Stimulated activated naive CD8-positive, alpha-beta T cell treated with anti-CD3 and anti-CD28 coated beads, Interleukin-15, Interleukin-2, amounts not matched to agents 100 U/mL and 50 U/mL, for 24 hours (primary cell): ENCODE data around the gene DOCK6.

Experiments used
- ATAC-seq: fragments of 150-1000 bp; cut with Tn5 transposase; one replicate; pipeline ENCODE4 v1.10.0; 2021
- DNase-seq: peaks from one replicate; pipeline ENCODE4 v3.0.0; 2021

The DOCK6 gene

DNA sequence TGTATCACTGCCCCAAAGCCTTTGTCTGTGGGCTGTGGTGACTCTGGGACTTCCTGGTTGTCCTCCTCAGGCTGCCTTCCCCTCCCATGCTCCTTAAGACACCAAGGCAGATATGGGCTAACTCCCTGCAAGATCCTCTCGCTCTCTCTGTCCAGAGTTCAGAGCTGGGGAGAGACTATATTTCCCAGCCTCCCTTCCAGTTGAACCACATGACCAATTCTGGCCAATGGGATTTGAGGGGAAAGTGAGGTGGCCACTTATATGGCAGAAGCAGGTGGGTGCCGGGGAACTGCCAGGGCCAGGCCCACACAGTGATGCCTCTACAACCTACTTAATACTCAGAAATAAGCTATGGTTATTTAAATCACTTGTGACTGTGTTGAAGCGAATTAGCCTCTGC, 39.1 kb downstream of the DOCK6 start:
- ATAC-seq (no peak), DNase-seq (no peak)

DNA sequence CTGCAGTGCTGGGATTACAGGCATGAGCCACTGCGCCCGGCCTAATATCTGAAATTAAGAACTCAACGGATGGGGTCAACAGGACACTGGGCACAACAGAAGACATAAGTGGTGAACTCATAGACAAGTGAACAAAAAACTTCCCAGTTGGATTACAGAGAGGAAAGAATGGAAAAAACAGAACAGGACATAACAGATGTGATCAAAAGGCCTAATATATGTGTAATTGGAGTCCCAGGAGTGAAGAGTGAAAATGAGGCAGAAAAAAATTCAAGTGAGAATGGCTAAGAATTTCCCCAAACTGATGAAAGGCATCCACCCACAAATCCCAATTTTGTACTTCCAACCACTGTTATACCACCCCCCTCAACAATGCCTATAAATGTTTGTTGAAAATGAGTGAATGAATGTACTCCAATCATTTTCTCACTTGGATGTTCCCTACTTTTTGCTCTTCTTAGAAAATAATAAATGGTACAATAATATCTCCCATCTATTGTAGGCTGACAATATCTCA, 41.2 kb downstream of the DOCK6 start:
- ATAC-seq = no peak

DNA sequence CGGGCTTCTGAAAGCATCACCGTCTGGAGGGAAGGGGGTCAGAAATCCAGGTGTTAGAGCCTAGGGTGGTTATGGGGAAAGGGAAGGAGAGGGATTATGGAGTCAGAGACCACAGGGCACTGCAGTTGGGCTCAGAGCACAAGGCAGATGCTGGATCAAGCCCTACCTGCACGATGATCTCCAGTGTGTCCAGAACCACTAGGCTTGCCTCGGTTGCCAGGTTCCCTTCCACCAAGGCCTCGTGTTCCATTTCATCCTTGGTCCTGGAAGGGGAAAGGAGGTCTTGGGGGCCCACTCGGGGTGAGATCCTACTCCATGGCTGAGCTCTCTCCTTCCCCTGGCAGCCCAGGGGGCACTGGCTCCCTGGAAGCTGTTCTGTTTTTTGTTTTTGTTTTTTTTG, 47.9 kb downstream of the DOCK6 start:
- no peak for ATAC-seq

More for the DNA sequence above, 41.2 kb downstream of the DOCK6 start:
- DNase-seq = no peak

DNA sequence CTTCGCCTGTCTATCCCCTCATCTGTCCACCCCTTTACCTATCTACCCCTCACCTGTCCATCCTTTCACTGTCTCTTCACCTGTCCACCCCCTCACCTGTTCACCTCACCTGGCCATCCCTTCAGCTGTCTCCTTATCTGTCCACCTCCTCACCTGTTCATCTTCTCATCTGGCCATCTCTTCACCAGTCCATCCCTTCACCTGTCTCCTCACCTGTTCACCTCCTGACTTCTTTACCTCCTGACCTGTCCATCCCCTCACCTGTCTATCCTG, 51.7 kb downstream of the DOCK6 start:
- ATAC-seq = no peak

More for the DNA sequence above, 47.9 kb downstream of the DOCK6 start:
- DNase-seq = no peak

DNA sequence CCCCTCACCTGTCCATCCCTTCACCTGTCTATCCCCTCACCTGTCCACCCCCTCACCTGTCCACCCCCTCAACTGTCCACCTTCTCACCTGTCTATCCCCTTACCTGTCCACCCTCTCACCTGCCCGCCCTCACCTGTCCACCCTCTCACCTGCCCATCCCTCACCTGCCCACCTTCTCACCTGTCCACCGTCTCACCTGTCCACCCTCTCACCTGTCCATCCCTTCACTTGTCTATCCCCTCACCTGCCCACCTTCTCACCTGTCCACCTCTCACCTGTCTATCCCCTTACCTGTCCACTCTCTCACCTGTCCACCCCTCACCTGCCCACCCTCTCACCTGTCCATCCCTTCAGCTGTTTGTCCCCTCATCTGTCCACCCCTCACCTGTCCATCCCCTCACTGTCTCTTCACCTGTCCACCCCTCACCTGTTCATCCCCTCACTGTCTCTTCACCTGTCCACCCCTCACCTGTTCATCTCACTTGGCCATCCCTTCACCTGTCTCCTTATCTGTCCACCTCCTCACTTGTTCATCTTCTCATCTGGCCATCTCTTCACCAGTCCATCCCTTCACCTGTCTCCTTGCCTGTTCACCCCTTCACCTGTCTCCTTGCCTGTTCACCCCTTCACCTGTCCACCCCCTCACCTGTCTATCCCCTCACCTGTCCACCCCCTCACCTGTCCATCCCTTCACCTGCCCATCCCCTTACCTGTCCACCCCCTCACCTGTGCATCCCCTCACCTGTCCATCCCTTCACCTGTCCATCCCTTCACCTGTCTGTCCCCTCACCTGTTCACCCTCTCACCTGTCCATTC, 52.3 kb downstream of the DOCK6 start:
- DNase-seq = no peak
- ATAC-seq = no peak

More for the DNA sequence above, 51.7 kb downstream of the DOCK6 start:
- DNase-seq = no peak

DNA sequence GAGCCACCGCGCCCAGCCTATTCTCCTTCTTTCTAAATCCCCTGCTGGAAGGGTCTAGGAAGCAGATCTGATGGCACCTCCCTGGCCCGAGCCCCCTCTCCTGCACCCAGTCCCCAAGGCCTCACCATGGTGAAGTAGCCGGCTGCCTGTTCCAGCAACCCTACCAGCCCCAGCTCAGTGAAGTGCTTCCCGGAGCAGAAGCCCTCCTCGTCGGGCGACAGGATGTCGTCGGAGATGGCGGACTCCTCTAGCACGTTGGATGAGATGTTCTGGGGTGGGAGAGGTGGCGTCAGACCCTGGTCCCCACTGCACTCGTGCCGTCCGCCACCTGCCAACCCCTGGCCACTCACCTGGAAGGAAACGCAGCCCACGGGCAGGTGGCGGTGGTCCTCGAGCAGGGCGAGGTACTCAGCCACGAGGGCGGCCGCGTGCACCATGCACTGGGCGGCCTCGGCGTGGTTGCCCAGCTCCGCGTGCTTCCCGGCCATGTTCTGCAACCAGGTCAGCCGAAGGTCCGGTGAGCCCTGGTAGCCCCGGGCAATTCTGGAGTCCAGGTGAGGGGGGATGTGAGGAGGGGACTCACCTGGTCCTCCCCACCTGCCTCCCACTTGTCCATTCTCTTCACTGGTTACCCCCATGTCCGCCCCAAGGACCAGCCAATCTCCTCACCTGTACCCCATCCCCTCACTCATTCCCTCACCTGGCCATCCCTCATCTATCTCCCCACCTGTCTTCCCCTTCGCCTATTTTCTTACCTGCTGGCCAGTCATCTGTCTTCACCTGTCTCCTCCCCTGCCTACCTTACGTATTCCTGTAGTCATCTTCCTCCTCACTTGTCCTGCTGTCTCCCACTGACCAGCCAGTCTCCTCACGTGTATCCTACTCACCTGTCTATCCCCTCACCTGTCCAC, 53.5 kb downstream of the DOCK6 start:
- ATAC-seq = no peak

DNA sequence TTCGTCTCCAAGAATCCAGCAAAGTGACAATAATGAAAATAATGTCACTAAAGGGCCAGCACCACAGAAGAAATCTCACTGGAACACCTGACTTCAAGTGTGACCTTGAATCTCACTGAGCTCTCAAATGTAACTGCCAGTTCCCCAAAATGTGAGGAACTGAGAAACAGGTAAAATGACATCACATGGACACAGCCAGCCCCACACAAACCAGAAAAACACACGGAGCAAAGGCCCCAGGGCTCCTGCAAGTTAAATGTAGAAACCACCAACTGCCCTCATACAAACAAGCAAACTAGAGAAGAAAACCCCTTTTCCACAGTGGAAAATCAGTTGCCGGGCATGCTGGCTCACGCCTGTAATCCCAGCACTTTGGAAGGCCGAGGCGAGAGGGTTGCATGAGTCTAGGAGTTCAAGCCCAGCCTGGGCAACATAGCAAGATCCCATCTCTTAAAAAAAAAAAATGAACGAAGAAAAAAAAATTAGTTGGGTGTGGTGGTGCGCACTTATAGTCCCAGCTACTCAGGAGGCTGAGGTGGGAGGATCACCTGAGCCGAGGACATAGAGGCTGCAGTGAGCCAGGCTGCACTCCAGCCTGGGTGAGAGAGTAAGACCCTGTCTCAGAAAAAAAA, 56.3 kb downstream of the DOCK6 start:
- DNase-seq (no peak), ATAC-seq (no peak)

More for the DNA sequence above, 53.5 kb downstream of the DOCK6 start:
- DNase-seq = no peak

DNA sequence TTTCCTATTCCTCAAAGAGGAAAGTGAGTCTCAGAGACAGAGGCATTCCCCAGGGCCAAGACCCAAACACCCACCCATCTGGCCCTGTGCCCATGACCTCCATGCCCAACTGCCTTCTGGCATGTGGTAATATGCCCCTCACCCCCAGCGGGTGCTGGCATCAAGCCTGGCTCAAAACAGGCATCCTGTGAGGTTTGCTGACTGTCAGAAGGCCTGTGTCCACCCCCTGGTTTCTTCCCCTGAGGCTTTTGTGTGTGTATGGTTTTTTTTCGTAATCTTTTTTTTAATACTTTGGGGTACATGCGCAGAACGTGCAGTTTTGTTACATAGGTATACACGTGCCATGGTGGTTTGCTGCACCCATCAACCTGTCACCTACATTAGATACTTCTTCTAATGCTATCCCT, 57.4 kb downstream of the DOCK6 start:
- DNase-seq = no peak
- ATAC-seq = no peak

DNA sequence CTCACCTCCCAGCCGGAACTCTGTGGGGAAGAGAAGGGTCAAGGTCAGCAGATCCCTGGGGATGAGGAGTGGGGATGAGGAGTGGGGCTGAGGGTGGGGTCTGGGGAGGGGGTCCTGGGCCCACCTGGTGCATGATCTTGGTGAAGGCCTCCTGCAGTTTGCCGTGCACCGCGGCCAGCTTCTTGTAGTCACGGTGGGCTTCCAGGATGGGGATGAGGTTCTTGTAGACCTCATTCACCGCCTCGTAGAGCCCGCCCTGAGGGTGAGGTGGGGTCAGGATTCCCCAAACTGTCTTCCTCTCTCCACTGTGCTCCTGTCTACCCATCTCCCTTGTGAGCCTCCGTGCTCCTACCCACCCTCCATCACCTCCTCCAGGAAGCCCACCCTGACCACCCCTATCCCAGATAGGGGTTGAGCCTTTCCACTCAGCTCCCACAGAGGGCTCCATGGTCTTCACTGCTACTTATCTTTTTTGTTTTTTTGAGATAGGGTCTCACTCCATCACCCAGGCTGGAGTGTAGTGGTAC, 58.2 kb downstream of the DOCK6 start:
- no peak for ATAC-seq
- no peak for DNase-seq

DNA sequence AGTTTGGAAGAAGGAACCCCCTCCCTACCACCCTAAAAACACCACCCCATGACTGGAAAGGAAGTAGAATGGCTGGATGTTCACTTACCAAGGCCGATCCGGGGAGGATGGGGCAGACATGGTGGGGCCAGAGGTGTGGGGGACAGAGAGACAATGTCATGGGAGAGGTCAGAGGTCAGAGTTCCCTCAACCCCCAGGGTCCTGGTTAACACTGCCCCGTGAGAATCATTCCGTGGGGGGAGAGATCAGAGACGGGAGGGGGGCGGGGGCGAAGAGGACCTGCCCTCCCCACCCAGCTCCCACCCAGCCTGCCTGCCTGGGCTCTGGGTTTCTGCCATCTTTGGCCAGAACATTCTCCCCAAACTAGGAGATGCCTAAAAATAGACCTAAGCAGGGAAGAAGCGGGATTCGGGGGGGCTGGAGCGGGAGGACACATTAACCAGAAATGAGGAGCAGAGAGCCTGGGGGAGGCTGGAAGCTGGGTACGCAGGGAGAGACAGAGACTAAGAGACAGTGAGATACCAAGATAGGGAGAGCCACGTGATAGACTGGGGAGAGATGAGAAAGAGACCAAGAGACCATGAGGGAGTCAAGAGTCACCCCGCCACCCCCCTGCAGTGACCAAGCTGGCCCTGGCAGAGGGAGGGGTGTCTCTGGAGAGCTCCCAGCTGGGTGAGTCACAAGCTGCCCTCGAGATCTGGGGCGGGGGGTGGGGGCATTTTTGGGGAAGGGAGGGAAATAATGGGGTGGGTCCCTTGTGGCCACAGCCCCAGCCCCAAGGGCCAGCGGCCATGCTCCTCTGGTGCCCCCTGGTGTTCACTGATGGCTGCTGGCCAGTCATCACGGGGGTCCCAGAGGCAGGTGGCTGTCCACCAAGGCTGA, 58.9 kb downstream of the DOCK6 start:
- ATAC-seq (no peak), DNase-seq (peak; percentile 68)

DNA sequence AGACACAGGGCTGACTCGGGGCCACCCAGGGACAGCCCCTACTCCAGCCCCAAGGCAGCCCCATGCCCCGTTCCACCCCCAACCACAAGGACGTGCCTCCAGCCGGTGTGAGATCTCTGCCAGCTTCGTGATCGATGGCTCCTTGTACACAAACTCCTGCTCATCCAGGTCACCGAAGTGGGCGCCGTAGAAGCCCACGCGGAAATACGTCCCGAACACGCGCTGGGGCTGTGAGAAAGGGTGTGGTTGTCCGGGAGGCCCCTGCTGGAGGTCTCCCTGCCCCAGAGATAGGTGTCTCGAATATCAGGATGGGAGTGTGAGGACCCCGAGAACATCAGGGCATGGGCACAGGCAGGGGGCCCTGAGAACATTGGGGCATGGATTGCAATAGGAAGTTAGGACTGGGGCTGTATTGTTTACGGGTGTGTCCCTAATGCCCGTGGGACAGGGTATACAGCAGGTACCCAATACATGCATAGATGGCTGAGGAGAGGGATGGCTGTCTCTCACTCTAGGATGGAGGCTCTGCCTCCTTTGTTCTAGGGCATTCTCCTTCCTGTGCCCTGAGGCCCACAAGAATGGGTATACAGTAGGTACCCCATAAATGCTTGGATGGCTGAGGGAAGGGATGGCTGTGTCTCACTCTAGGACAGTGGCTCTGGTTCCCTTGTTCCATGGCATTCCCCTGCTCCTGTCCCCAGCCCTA, 59.7 kb downstream of the DOCK6 start:
- no peak for ATAC-seq

DNA sequence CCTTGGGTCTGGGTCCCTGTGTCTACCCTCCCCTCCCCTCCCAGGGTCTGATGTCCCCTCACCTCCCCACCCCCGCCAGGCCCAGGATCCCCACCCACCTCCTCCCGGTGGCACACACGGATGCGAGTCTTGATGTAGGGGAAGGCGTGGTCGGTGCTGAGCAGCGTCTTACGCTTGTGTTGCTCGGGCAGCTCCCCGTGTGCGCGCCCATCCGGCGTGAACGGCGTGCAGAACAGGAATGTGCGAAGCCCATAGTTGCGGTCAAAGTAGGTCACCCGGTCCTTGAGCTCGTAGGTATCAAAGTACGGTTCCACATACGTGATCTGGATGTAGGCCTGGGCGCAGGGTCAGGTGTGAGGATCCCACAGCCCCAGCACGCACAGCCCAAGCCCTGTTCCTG, 60.5 kb downstream of the DOCK6 start:
- ATAC-seq (no peak), DNase-seq (no peak)

More for the DNA sequence above, 59.7 kb downstream of the DOCK6 start:
- no peak for DNase-seq

DNA sequence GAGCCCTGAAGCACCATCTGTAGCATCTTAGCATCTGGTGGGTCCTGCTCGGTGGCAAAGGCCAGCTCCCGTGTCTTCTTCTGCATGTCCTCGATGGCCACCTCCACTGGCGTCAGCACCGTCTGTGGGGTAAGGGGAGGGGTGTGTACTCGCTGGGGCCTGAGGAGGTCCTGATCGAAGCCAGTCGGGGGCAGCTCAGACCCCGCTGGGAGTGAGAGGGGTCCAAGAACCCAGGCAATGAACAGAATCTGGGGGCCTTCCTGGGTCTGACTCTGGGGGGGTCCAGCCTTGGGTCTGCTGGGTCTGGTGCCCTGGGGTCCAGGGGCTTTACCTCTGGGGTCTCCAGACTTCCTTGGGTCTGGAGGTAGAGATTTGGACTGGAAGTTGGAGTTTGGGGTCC, 61.4 kb downstream of the DOCK6 start:
- no peak for DNase-seq
- no peak for ATAC-seq

DNA sequence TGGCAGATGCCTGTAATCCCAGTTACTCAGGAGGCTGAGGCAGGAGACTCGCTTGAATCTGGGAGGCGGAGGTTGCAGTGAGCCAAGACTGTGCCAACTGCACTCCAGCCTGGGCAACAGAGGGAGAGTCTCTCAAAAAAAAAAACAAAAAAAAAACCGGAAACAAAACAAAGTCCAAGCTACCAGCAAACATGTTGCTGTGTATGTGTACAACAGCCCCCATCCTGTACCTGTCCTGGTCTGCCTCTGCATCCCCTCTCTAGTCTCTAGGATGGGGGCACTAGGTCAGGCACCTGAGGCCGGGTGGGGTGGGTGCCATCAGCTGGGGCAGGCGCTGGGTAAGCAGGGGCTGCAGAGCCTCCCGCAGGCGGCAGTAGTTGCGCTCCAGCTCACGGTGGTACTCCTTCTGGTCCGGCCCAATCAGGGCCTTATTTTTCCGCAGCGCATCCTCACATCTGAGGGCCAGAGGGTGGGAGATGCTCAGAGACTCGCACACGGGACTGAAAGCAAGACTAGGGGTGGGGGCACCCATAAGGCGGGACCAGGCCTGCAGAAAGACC, 62.2 kb downstream of the DOCK6 start:
- no peak for ATAC-seq
- DNase-seq = no peak

DNA sequence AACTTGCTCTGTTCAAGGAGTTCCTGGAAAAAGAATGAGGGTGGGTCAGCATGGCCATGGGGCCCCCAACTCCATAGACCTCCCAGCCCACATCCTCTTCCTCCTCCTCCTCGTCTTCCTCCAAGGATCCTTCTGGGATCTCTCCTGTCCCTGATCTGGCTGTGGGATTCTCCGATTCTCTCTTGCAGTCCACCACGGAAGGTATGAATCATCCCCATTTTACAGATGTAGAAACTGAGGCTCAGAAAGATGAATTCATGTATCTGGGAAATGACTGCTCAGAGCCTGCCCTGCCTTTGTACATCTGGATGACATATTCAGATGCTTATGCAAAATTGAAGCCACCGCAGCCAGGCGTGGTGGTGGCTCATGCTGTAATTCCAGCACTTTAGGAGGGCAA, 62.8 kb downstream of the DOCK6 start:
- ATAC-seq (no peak), DNase-seq (no peak)

DNA sequence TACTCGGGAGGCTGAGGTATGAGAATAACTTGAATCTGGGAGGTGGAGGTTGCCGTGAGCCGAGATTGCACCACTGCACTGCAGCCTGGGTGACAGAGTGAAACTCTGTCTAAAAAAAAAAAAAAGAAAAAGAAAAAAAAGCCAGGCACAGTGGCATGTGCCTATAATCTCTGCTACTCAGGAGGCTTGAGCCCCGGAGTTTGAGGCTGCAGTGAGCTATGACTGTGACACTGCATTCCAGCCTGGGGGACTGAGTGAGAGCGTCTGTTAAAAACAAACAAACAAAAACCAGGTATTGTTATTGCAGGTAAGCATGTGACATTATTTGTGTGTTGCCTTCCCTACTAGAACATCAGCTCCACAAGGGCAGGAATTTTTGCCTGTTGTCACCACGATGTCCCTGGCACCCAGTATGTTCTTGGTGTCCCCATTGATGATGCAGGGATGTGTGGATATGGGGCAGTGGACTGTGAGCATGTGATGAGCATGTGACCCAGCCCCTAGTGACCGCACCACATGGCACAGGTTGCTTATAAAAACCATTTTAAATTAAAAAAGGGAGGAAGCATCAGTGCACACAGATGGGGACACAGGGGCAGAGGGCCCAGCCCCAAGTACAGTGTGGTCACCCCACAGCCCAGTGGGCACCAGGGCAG, 63.4 kb downstream of the DOCK6 start:
- ATAC-seq (no peak), DNase-seq (no peak)

DNA sequence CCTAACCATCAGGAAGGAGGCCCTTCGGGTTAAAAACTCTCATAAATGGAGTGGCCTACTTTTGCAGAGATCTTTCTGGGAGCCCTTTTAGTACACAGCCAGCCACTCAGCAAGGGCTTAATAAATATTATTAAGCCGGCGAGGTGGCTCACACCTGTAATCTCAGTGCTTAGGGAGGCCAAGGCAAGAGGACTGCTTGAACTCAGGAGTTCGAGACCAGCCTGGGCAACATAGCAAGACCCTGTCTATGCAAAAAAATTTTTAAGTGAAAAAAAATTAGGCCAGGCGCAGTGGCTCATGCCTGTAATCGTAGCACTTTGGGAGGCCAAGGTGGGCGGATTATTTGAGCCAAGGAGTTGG, 64.2 kb downstream of the DOCK6 start:
- DNase-seq = no peak
- ATAC-seq = no peak

DNA sequence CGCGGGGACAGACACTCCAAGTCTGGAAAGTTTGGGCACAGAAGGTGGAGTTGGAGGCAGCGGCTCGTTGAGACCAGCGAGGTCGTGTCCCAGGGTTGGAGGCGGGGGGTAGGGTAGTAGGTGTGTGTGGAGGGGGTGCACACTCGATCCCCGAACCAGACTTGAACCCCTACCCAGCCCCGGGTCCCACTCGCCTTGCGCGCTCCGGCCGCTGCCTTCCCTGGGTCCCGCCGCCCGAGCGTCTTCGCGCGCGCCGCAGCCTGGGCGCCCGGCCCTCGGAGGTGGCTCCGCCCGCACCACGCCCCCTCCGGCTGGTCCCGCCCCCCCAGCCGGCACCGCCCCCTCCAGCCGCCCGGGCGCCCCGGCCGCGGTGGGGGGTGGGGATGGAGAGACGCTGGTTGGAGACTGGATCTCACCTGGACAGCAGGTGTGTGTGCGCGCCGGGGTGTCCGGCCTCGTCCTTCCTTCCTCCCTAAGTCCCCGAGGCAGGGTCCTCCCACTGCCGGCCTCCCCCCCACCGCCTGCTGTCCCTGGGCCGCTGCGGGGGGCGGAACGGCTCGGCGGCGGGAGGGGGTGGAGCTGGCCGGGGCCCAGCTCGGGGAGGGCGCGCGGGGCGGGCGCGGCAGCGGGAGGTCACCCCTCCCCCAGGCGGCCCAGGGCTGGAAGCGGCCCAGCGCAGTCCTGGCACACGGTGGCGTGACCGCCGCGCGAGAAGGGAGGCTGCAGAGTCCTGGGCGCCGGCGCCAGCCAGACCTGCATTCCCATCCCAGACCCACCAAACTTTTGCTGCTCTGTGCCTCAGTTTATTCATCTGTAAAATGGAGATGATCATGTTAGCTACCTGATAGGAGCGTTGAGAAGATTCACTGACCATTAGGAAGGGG, 64.8 kb downstream of the DOCK6 start, which contains the start of gene KANK2:
Gene KANK2 (minus strand): TSS at position 255 of the 884 bp plus-strand sequence. CDS start 3,034 bp downstream, outside the sequence.
- ATAC-seq (peak; percentile 86), DNase-seq (peak; percentile 84)
